Thyroid gland (tissue), 4 donors: Measurements from ENCODE around the gene ARNT2.

Source experiments
- CTCF ChIP-seq, 6 experiments: fragments of 200-600 bp in 3 of 6; fragments of 450-650 bp in 3 of 6; sonication (generic) in 3 of 6; IDR thresholded peaks; one replicate each; pipeline ENCODE4 v1.5.1; 2016 to 2019; ENCODE audit warnings: antibody characterized with exemption in 6 of 6, mild to moderate bottlenecking in 2 of 6, inconsistent platforms in 1 of 6, moderate library complexity in 1 of 6
- POLR2A ChIP-seq, 2 donors: fragments of 450-650 bp; IDR thresholded peaks; one replicate each; pipeline ENCODE4 v1.6.1; 2017; ENCODE audit warnings: antibody characterized with exemption in 2 of 2, mild to moderate bottlenecking in 2 of 2, moderate library complexity in 1 of 2

GRCh38 chr15:80382285-80382684 lies 21.9 kb upstream of the ARNT2 start:
- no peak for TF ChIP-seq CTCF (IDR thresholded peaks at IDR 0.05)
- TF ChIP-seq POLR2A (IDR thresholded peaks at IDR 0.05): no peak
